Subcutaneous adipose tissue (tissue), 4 donors: ENCODE results near the gene PCGF3. TPM values are rescaled to one million over a fixed set of nuclear protein-coding genes. Genes with fewer than 3 reads are reported as not detected.

Source experiments
- total RNA-seq, 4 donors: library from RNA; depleted of rRNA; stranded (reverse); fragments of >200 nt; gene quantifications; one replicate each; pipeline ENCODE4 v1.1.0, GENCODE V29; 2016
- TF ChIP-seq, protein P1 (sequence below): fragments of 450-650 bp; IDR thresholded peaks from one replicate; pipeline ENCODE4 v1.5.1; 2016; ENCODE audit warnings: low read depth, mild to moderate bottlenecking, control low read depth, antibody characterized with exemption, moderate library complexity

Gene PCGF3
- total RNA-seq, 4 donors from 2014 or later = 36.7 to 72.2 (median 55.0) TPM

DNA sequence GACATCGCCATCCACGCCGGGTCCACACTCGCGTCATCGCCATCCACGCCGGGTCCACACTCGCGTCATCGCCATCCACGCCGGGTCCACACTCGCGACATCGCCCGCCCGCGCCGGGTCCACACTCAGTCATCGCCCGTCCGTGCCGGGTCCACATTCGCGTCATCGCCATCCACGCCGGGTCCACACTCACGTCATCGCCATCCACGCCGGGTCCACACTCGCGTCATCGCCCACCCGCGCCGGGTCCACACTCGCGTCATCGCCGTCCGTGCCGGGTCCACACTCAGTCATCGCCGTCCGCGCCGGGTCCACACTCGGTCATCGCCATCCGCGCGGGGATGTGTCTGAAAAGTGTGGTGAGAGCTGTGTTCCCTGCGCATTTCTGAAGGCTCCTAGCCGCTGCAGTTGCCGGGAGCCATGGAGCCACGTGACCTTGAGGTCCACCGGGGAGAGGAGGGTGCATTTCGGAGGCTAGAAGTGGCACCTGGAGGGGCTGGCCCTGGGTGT is 17.3 kb downstream of the PCGF3 start:
- TF ChIP-seq, protein P1, sequence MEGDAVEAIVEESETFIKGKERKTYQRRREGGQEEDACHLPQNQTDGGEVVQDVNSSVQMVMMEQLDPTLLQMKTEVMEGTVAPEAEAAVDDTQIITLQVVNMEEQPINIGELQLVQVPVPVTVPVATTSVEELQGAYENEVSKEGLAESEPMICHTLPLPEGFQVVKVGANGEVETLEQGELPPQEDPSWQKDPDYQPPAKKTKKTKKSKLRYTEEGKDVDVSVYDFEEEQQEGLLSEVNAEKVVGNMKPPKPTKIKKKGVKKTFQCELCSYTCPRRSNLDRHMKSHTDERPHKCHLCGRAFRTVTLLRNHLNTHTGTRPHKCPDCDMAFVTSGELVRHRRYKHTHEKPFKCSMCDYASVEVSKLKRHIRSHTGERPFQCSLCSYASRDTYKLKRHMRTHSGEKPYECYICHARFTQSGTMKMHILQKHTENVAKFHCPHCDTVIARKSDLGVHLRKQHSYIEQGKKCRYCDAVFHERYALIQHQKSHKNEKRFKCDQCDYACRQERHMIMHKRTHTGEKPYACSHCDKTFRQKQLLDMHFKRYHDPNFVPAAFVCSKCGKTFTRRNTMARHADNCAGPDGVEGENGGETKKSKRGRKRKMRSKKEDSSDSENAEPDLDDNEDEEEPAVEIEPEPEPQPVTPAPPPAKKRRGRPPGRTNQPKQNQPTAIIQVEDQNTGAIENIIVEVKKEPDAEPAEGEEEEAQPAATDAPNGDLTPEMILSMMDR = no peak

DNA sequence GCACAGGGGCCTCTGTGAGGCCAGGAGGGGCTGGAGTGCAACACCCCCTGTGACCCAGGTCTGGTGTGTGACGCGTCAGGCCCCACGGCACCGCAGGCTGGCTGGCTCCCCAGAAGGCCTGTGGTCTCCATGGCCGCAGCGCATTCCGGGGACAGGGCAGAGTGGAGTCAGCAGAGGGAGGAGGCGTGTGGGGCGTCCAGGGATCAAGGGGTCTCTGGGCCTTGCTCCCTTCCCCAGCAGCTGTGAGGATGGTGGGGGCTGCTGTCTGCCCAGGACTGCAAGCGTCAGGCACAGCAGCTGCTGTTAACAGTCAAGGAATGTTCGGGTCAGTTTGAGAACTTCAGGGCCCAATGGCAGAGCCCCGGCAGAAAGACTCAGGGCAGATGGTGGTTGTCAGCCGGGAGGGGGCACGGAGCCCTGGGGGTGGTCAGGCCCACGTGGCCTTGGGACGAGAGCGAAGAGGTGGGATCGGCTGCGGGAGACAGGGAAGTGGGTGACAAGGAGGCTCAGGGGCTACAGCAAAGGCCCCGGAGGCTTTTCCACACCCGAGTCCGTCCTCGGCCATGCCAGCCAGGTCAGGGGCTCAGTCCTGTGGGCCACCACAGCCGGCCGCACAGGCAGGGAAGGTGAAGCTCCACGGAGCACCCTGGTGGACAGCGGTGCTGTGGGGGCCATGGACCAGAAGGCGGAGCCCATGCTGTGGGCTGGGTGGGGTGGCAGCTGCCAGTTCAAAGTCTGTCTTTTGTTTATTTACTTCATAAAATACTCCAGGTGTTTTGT is 18.3 kb downstream of the PCGF3 start:
- TF ChIP-seq, protein P1 = no peak

DNA sequence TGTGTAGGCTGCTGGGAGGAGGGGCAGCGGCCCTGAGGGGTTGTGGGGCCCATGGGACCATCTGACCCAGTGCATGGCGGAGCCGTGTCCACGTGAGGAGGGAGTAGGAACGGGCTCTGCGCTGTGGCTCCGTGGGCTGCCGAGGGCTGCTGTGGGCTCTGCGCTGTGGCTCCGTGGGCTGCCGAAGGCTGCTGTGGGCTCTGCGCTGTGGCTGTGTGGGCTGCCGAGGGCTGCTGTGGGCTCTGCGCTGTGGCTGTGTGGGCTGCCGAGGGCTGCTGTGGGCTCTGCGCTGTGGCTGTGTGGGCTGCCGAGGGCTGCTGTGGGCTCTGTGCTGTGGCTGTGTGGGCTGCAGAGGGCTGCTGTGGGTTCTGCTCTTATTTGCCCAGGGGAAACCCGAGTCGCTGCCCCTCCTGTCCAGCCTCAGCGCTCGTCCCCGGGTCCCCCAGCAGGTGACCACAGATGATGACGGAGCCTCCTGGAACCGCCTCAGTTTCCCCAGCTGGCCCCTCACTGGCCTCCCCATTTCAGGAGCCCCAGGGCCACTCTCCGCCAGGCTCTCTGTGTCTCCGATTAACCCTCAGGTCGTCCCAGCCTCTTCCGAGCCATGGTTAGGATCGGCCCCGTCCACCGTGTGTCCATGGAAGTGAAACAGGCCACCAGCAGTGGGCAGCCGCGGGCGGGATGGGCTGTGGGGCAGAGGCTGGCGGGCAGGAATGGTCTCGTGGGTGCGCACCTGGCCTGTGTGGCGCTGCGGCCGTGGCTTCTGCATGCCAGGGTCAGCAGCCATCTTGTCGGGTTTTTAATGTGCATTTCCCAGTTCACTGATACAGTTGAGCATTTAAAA is 20.0 kb downstream of the PCGF3 start:
- TF ChIP-seq, protein P1 = no peak

DNA sequence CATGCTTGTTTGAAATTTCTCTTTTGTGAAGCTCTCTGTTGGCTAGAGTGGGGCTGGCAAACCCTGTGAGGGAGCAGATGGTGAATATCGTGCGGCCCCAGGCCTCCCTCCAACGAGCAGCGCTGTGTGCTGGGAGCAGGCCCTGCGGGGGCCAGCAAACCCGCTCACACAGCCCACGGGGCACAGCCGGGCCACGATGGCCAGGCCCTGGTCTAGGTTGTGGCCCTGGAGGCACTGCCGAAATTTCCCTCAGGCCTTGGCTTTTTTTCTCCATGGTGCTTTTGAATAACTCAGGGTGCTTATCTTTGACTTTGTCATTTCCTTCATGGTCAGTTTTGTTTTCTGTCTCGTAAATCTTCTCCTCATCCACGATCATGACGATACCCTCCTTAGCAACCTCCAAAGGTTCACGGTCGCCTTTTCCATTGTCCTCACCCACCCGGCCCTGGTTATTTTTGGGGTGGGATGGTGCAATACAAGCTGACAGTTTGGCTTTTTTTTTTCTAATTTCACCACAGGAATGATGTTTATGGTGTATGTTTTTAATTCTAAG is 20.7 kb downstream of the PCGF3 start:
- TF ChIP-seq, protein P1 = no peak

DNA sequence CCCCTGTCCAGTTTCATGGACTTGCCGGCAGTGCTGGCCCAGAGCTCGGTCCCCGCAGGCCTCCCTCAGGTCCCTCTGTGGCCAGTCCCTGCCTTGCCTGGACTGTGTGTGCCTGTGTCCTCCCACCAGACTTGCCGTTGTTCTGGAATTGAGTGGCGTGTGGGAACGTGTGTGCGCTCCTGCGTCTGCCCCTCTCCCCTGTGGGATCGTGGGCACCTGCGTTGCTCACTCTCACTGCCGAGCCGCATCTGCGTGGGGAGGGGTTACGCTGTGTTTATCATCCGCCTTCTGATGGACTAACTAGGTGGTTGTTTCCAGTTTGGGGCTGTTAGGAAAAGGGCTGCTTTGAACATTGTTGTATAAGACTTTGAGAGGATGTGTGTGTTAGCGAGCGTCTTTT is 21.2 kb downstream of the PCGF3 start:
- TF ChIP-seq, protein P1 = no peak

DNA sequence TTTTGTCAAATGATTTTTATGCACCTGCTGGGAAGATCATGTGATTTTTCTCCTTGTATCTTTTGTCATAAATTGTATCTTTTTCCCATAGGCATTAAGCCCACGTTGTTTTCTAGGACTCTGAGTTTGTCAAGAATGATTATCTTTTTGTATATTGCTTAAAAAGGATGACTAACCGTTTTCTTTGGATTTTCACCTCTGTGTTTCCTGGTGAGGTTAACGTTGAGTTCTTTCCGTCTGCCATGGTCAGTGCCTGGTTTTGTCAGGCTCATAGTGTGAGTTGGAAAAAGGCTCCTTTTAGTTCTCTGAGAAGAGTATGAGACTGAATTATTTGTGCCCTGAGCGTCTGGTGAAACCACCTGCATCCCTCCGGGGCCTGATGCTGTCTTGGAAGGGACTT is 21.9 kb downstream of the PCGF3 start:
- TF ChIP-seq, protein P1 = no peak
